BJ (cell line): Measurements from ENCODE around the gene UPK2. TPM values are rescaled to one million over a fixed set of nuclear protein-coding genes. Genes with fewer than 3 reads are reported as not detected.

Experiments
- CTCF ChIA-PET: fragments of 350-600 bp; formaldehyde crosslinking; extraction: SDS; loops from one replicate; lab custom pipeline; 2021; ENCODE audit warnings: antibody characterized with exemption, inconsistent platforms; lab: Yijun Ruan, JAX
- POLR2A ChIA-PET: fragments of 300-600 bp; sonication (Branson Sonifier 250); formaldehyde crosslinking; extraction: SDS; loops from one replicate; lab custom pipeline; 2021; ENCODE audit warnings: antibody characterized with exemption; lab: Charles Lee
- DNase-seq: peaks from one replicate; pipeline ENCODE4 v3.0.0-alpha.2; 2011; ENCODE audit warnings: low read depth
- H3K27me3 ChIP-seq: 2 replicates; pipeline ENCODE4 v1.6.0; 2011; ENCODE audit warnings: low read length; ENCODE audit not compliant: control insufficient read depth, insufficient read depth
- H3K36me3 ChIP-seq: 2 replicates; pipeline ENCODE4 v1.5.1; 2011; ENCODE audit warnings: low read length; ENCODE audit not compliant: control insufficient read depth, insufficient read depth
- H3K4me3 ChIP-seq: 2 replicates; pipeline ENCODE4 v1.5.1; 2011; ENCODE audit warnings: low read depth, mild to moderate bottlenecking, control low read depth, low read length
- polyA minus RNA-seq: library from RNA; depleted of rRNA, polyadenylated mRNA; stranded (reverse); fragments of >200 nt; gene quantifications from 2 replicates; pipeline ENCODE4 v1.2.3, GENCODE V29; 2011; rRNA and poly(A)+ RNA removed
- polyA plus RNA-seq: library from polyadenylated mRNA; depleted of rRNA; stranded (reverse); fragments of >200 nt; gene quantifications from 2 replicates; pipeline ENCODE4 v1.2.3, GENCODE V29; 2011; rRNA removed
- TF ChIP-seq, protein P1 (sequence below): IDR thresholded peaks from 2 replicates; pipeline ENCODE4 v1.5.1; 2011; ENCODE audit warnings: low read depth, mild to moderate bottlenecking, control low read depth, inconsistent platforms, low read length, moderate library complexity; ENCODE audit not compliant: insufficient read depth

Gene UPK2
- polyA plus RNA-seq (0.18 and 0.20 TPM in 2 replicates), polyA minus RNA-seq (not detected in 2 replicates)

DNA sequence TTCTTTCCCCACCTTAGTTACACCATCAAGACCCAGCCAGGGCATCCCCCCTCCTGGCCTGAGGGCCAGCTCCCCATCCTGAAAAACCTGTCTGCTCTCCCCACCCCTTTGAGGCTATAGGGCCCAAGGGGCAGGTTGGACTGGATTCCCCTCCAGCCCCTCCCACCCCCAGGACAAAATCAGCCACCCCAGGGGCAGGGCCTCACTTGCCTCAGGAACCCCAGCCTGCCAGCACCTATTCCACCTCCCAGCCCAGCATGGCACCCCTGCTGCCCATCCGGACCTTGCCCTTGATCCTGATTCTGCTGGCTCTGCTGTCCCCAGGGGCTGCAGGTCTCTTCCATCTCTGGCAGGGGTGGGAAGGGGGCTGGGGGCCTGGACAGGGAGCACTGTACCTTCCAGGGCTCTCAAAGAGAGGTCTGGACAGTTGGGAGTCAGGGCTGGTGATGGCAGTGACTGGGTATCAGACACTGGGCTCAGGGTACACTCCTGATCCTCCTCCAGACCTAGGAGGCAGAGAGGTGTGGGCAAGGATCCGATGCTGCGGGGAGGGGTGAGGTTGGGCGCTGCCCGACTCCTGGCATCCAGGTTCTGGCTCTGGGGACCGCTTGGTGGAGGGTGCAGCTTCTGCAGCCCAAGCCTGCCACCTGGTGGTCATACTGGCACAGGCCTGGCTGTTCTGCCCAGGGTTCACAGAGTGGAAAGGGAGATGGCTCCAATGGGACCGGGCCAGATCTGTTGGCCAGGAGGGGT lies at the start of gene UPK2:
TSS of gene UPK2 (plus strand) at position 205 of the 753 bp plus-strand sequence. CDS start at position 258, 53 bp downstream.
- H3K27me3 ChIP-seq: peaks cover 19% of the 10 kb centered on the region
- H3K4me3 ChIP-seq: no peak within 1 kb of the TSS
- no peaks in the 10 kb centered on the region for H3K36me3 ChIP-seq
- ChIA-PET CTCF (interaction anchor here (0.6 to 13.4 kb wide), 27 partner anchors 9 to 323 kb away, joined by 3 to 136 read pairs (median 5); partner anchors contain the start of genes BCL9L, FOXR1 and TREH), POLR2A (interaction anchor here (0.6 kb wide), 1 partner anchor 264 kb away, joined by 3 read pairs; no protein-coding TSS in a partner anchor)
- TF ChIP-seq, protein P1, sequence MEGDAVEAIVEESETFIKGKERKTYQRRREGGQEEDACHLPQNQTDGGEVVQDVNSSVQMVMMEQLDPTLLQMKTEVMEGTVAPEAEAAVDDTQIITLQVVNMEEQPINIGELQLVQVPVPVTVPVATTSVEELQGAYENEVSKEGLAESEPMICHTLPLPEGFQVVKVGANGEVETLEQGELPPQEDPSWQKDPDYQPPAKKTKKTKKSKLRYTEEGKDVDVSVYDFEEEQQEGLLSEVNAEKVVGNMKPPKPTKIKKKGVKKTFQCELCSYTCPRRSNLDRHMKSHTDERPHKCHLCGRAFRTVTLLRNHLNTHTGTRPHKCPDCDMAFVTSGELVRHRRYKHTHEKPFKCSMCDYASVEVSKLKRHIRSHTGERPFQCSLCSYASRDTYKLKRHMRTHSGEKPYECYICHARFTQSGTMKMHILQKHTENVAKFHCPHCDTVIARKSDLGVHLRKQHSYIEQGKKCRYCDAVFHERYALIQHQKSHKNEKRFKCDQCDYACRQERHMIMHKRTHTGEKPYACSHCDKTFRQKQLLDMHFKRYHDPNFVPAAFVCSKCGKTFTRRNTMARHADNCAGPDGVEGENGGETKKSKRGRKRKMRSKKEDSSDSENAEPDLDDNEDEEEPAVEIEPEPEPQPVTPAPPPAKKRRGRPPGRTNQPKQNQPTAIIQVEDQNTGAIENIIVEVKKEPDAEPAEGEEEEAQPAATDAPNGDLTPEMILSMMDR: peak; percentile 95
- no peak for DNase-seq

DNA sequence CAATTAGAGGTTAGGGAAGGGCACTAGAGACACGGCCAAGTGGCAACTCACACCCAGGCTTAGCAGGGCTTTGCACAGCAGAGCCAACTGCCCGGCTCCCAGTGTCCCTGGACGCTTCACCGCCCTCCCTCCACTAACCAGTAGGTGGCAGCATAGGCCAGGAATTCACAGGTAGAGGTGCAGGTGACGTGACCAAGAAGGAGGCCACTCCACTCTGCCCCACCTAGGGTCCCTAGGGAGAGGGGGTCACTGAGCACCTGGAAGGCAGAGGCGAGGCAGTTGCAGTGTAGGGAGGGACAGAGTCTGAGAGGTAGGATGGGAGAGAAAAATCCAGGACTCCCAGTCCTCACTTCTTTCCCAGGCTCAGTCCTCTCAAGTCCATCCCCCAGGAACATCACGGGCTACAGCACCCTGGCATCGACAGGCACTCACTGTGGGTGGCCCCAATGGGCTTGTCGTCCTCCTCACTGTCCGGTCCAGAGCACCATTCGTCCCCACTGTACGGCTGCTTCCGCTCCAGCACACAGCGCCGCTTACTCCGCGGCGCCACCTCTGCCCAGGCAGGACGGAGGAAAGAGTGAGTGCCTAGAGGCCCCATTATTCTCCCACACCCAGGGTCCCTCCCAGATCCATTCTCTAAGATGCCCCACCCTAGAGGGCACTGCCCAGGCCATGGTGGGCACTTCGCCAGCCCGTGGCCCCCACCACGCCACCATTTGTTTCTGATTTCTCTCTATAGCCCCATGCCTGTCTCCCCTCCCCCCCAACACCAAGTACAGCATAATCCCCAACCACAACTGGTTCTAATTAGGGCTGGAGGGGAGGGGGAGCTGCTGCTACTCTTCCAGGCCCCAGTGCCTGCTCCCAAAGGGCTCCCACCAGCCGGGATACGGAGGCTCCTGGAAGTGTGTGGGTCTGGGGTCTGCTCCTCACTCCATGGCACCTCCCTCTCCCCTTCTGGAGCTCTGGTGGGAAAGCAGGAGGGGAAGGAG lies 48.8 kb upstream of the UPK2 start:
- DNase-seq: no peak
- TF ChIP-seq, protein P1: peak; percentile 88
- peaks cover 34% of the 10 kb centered on the region for H3K36me3 ChIP-seq
- no peaks in the 10 kb centered on the region for H3K27me3 ChIP-seq
- CTCF ChIA-PET: interaction anchor here (0.7 to 2.2 kb wide), 4 partner anchors 38 to 218 kb away, joined by 3 to 10 read pairs (median 4); no protein-coding TSS in a partner anchor
- POLR2A ChIA-PET: no interaction called here
- peak overlapping the region; percentile 24 for H3K4me3 ChIP-seq

DNA sequence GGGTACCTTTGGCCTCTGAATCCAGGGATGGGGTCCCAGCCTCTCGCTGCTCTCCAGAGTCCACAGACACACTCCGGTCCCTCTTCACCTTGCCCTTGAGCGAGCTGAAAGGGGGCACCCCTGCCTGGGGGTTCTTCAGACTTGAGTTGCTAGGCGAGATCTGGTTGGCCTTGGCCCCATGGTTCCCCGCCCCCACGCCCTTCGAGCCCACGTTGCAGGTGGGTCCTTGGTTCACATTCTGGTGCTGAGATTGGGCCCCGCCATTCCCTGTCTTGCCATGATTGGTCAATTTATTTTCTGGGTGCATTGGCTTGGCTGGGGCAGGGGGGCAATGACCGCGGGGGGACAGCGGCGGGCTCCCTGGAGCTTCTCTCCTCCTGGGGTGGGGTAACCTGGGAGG lies 47.8 kb upstream of the UPK2 start:
- TF ChIP-seq, protein P1: no peak
- Histone ChIP-seq H3K27me3 (no peaks in the 10 kb centered on the region), H3K36me3 (peaks cover 29% of the 10 kb centered on the region), H3K4me3 (no peak overlapping the region)
- no peak for DNase-seq
- ChIA-PET CTCF (interaction anchor here (0.7 to 1.0 kb wide), 3 partner anchors 39 to 219 kb away, joined by 3 to 5 read pairs (median 3); no protein-coding TSS in a partner anchor), POLR2A (no interaction called here)

DNA sequence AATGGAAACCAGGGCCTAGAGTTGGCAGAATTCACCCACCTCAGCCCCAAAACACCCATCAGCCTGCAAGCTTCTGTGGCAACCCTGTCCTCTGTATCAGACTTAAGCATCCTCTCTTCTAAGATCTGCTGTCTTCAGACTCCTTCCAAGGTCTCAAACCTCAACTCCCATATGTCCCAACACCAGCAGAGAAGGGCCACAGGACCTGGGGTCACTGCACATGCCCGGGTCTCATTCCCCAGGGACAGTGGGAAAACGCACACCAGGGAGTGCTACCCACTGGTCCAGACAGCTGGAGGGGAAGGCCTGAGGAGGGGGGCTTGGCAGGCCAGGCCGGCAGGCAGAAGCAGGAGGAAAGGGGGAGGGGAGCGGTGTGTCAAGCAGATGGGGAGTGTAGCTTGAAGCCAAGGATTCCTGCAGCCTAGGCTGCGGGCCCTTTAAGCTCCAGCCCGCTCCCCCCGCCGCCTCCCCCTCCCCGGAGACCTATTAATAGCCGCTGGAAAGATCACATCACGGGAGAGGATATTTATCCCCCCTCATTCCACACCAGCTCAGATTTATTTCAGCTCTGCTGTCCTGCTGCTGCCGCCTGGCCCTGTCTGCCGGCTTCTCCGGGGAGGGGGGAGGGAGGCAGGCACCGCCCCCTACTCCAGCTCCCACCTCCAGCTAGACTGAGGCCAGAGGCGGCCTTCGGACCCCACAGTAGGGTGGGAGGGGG lies 47.0 kb upstream of the UPK2 start:
- Histone ChIP-seq H3K36me3 (peaks cover 25% of the 10 kb centered on the region), H3K4me3 (peak overlapping the region; percentile 50), H3K27me3 (no peaks in the 10 kb centered on the region)
- TF ChIP-seq, protein P1: no peak
- peak; percentile 76 for DNase-seq
- POLR2A ChIA-PET: interaction anchor here (0.6 kb wide), 4 partner anchors 9 to 63 kb away, joined by 3 to 9 read pairs (median 4); no protein-coding TSS in a partner anchor
- CTCF ChIA-PET: interaction anchor here (0.6 to 1.6 kb wide), 3 partner anchors 219 to 311 kb away, joined by 3 to 4 read pairs (median 3); no protein-coding TSS in a partner anchor
